NCI-H1417 (cell line): ENCODE results near the gene MT4.

Experiments used
- DNase-seq, 3 experiments: peaks; one replicate each; lab custom pipeline; 2025; lab: John Stamatoyannopoulos, UW

The MT4 gene

DNA sequence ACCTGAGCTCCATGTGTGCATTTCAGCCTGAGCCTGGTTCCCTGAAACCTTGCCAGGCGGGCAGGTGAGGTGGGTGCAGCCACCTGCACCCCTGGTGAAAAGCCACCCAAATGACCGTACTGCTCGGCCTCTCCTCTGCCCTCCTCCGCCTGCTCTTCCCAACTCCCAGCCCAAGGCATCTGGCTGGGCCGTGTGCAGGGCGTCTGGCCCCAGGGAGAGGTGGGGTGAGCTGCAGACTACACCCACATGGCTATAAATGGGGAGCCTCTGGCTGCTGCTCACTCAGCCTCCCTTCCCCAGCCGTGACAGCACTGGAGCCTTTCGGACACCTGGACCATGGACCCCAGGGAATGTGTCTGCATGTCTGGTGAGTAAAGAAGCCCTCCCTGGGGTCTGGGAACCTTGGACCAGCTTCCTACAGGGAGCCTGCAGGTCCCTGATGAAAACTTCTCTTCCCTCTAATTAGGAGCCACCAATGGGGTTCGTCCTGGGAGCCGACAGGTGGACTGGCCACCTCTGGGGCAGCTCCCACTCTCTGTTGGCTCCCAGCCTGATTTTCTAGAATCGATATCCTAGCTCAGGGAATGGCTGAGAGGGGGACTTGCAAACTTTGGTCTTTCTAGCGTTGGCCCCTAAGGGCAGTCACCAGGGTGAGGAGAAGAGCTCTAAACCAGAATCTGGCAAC is at the start of gene MT4:
TSS of gene MT4 (plus strand) at position 281 of the 685 bp plus-strand sequence. CDS start at position 337, 56 bp downstream.
- DNase-seq, result no peak

DNA sequence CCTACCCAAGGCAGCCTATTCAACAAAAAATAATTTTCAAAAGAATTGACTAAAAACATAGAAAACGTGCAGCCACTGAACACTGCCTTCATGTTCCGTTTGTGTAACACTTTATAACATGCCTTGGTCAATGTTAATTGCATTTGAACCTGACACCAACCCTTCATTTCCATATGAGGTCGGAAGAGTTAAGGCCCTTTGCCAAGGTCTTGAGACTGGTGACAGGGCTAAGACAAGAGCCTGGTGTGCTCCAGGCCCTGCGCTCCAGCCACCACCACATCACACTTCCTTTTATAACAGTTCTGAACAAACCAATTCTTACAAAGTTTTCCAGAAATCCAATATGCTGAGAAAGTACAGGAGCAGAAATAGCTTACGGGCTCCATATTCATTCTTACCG is 49.2 kb upstream of the MT4 start:
- DNase-seq, result no peak

- no peak for DNase-seq
Measured at GRCh38 chr16:56517206-56517605, 47.7 kb upstream of the MT4 start.

DNA sequence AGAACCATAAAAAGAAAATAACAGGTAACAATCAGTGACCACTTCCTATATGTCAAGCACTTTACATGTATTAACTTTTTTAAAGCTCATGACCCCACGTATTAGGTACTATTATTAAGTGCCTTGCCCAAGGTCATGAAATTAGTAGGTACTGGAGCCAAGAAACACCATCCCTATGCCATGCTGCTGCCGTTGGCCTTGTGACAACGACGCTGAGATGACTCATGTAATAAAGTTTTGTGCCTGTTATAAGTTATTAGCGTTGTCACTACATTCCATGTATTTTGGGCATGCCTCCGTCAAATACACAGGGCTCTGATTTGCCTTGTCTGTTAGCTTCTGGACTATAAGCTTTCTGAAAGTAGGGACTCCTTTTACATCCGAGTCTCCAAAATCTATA is 46.4 kb upstream of the MT4 start:
- DNase-seq, result no peak

DNA sequence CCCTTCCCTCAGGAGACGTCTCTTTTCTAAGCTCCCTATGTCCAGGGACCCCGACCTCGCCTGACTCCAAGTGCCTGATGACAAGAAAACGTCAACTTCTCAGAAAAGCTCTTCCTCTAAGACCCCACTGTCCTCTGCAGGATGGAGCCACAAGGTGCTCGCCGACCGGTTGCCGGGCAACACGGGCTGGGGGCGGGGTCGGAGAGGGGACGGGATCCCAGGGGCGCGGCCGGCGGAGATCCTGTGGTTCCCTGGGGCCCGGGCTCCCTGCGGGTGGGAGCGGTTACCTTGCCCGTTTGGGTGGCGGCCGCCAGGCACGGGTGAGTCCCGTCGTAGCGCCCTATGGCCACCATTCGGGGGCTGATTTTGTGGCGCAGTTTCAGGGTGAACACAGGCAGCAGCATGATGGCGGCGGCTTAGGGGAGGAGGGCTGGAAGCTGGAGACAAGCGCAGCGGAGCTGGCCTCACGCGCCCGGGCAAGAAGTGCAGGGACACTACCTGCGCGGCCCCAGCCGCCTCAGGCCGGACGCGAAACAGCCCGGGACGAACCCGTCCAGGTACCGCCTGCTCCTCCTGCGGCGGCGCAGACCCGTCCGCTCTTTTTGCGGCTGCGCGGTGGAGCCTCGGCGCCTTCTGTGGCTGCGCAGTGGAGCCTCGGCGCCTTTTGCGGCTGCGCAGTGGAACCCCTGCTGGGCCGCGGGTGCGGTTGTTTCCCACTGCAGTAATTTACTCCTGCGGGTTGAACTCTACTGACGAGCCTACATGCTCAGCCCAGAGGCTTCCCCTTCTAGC is 45.2 kb upstream of the MT4 start, which contains the start of gene BBS2:
TSS of gene BBS2 (minus strand) at position 566 of the 792 bp plus-strand sequence. CDS start at position 404, 162 bp downstream.
- peak; percentile 86 to 92 (median 89) for DNase-seq

GRCh38 chr16:56520251-56520577 is 44.7 kb upstream of the MT4 start:
- DNase-seq, result no peak

DNA sequence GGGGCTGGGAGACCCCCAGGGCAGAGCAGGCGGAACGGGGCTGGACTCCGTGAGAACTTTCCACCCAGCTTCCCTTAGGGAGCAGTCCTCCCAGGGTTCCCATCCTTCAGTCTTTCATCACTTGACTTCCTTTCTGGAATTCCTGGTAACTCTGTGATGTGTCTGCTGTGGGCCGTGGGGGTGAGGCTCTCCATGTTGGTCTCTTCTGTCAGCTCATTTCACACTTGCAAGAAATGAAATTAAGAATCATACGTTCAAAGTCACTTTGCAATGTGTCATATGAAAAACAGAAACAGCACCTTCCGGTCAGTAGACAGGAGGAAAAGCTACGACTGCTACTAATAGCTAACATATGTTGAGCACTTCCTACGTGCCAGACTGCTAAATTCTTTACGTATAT is 39.6 kb upstream of the MT4 start:
- no peak for DNase-seq

DNA sequence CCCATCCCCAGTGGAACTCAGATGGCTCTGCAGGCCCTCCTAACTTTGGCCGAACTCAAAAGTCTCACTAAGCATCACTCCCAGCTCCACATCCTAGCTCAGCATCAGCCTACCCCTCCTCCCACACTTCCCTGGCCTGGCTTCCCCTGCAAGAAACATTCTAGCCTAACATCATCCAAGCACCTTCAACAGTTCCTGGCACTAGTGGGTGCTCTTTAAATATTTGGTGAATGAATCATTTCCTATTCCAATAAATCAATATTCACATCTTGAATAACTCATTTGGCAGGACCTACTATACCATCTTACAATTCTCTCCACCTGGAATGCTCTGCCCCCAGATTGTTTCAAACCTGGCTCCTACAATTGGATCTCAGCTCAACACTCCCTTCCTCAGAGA is 34.0 kb upstream of the MT4 start:
- DNase-seq, result no peak

- DNase-seq, result no peak
Measured at GRCh38 chr16:56532714-56533113, 32.2 kb upstream of the MT4 start.

DNA sequence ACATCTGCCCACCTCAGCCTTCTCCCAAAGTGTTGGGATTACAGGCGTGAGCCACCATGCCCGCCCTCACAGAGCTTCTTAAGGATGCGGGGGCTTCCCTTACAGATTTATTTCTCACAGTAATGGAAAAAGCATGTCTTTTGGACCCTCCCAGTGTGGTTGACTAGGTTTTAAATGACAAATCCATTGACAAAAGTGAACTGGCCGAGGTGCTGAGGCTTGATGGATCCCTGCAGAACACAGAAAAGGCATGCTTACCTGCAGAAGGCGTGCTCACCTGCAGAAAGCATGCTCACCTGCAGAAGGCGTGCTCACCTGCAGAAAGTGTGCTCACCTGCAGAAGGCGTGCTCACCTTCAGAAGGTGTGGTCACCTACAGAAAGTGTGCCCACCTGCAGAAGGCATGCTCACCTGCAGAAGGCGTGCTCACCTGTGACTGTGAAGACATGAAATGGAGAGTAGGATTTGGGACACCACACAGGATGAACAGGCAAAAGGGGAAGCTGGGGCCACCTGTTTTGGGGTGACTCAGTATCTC is 30.0 kb upstream of the MT4 start:
- DNase-seq, result no peak

- no peak for DNase-seq
Measured at GRCh38 chr16:56538331-56538730, 26.5 kb upstream of the MT4 start.

- DNase-seq, result no peak
Measured at GRCh38 chr16:56539656-56540055, 25.2 kb upstream of the MT4 start.

DNA sequence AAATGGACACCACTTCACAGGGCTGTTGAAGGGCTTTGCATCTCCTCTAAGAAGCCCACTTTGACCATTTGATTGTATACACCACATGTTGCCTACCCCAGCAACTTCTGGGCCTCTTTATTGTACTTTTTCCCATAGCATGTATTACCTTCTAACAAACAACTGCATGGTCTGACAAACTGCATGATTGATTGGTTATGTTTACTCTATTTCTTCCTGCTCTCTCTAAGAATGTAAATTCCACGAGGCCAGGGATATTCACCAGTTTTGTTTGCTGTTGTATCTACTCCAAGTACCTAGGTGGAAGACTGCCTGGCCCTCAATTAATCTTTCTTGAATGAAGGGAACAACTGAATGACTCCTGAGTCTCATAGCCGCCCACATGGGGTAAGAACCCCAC is 22.8 kb upstream of the MT4 start:
- DNase-seq, result no peak

GRCh38 chr16:56547120-56547948 is 17.5 kb upstream of the MT4 start:
- peak in 1 of 3 experiments; percentile 35 for DNase-seq

DNA sequence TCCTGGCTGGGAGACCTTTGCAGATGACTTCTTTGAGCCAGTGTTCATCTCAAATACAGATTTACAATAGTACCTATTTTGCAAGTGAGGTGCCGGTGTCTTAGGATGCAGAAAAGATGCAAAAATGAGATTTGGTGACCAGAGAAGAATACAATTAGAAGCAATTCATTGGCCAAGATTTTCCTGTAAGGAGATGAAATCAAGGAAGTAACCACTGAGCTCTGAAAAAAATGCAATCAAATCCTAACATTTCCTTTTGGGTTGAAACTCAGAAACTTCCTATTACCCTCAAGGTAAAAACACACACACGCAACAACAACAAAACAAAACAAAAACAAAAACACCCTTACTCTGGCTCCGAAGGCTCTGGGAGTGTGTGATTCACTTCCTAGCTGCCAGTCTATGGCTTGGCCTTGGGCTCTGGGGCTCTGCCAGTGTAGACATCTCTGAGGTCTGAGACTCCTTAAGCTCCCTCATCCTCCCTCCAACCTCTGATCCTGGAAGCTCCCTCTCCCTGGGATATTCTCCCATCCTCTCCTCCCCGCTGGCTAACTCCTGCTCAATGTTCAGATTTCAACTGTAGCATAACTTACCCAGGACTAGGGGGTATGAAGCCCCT is 16.8 kb upstream of the MT4 start:
- DNase-seq, result no peak

GRCh38 chr16:56549161-56549560 is 15.7 kb upstream of the MT4 start:
- DNase-seq, result no peak

- no peak for DNase-seq
Measured at GRCh38 chr16:56549744-56550385, 15.0 kb upstream of the MT4 start.

DNA sequence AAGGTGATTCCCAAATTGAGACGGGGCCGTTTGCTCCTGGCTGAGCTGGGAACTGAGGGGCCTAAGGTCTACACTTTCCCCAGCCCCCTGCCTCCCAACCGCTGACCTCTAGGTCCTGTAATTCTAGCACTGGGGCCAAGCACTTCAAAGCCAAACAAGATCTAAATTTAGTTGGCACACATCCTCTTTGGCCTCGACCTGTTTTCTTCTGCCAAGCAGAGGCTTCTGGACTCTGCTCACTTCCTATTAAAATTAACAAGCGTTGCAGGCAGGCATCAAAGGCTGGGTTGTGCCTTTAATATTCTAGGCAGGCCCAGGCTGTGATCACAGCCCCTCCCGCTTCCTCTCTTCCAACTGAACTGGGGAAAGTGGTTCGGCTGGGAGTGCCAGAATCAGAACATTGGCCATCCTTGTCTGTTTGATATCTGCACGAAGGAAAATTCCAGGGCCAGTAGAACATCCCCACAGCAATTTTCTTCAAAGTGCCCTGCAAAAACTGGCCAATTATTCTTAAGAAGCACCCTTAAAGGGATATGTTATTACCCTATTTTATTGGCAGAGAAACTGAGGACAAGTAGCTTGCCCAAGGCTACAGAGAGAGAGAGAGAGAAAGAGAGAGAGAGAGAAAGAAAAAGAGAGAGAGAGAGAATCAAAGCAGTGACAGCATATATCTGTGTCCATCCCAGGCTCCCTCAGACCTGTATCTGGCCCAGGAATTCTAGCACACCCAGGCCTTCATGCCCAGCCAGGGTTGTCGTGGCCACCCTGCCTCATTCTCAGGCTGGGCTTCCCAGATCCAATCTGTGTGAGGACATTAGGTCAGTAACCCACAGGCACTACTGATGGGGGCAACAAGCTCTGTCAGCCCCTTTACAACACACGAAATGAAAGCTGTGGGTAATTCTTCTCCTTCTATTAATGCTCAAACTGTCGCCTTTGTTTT is 12.8 kb upstream of the MT4 start:
- DNase-seq, result no peak

DNA sequence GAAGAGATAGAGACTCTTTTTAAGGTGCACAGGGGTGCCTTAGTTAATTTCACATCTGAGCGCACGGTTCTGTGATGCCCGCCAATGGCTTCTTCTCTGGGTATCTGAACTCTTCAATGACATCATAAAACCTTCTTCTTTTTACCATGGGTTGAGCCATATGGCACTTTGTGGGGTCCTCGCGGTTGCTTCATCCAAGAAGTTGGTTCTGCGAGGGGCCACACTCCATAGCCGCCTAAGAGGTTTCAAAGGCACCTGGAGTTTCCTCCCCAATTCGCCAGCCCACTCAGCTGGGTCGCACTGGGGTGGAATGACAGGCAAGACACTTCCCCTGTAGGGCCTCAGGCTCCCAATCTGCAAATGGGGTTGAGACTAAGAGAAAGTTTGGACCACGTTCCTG is 10.4 kb upstream of the MT4 start:
- no peak for DNase-seq

- peak in 2 of 3 experiments; percentile 67 to 89 for DNase-seq
Measured at GRCh38 chr16:56558024-56558747, 6.7 kb upstream of the MT4 start.
